Measurements from ENCODE around the gene OST4.
A peak's percentile ranks its signal among the peaks of the same experiment; 100 is the strongest.
"Not testable (repeated sequence)": the region's sequence is repeated elsewhere in the genome, so short reads cannot be mapped to it uniquely, and the experiment has no call there.

Gene OST4

DNA sequence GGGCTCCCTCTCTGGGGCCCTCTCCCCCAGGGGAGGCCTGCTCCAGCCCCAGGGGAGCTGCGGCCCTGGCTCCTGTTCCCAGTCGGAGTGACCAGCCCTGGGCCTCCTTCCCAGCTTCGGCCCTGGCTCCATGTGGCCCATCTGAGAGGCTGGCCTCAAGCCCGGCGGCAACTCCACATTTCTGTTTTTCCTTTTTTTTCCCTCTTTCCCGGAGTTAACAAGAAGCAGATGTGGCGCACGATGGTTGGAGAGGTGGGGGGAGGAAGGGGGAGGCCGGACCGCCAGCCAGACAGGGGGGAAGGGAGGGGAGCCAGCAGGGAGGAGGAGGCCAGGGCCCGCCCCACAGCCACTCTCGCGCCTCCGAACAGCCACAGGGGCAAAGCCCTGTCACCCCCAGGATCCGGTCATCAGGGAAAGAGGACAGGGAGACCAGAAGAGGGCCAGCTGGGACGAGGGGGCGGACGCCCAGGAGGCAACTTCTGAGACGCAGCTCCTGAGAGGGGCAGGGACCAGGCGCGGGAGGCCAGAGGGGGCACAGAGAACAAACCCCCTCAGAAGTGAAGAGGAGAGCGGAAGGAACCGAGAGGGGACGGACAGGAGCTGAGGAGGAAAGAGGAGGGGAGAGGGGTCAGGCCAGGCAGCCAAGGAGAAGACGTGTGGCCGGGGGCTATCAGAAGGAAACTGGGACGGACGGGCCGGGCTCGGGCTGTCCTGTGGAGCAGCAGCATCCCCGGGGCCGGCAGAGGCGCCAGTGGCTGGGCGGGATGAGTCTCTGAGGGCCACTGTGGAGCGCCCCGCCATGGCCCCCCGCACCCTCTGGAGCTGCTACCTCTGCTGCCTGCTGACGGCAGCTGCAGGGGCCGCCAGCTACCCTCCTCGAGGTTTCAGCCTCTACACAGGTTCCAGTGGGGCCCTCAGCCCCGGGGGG, 7.1 kb upstream of the OST4 start, which contains the start of gene EMILIN1:
EMILIN1 (plus strand) TSS at position 349 of the 928 bp plus-strand sequence; CDS start at position 800, 451 bp downstream.
- peak within 1 kb of the TSS; percentile 33 for H3K4me2 ChIP-seq (ENCODE audit: low read length)
- TF ChIP-seq, protein P1, sequence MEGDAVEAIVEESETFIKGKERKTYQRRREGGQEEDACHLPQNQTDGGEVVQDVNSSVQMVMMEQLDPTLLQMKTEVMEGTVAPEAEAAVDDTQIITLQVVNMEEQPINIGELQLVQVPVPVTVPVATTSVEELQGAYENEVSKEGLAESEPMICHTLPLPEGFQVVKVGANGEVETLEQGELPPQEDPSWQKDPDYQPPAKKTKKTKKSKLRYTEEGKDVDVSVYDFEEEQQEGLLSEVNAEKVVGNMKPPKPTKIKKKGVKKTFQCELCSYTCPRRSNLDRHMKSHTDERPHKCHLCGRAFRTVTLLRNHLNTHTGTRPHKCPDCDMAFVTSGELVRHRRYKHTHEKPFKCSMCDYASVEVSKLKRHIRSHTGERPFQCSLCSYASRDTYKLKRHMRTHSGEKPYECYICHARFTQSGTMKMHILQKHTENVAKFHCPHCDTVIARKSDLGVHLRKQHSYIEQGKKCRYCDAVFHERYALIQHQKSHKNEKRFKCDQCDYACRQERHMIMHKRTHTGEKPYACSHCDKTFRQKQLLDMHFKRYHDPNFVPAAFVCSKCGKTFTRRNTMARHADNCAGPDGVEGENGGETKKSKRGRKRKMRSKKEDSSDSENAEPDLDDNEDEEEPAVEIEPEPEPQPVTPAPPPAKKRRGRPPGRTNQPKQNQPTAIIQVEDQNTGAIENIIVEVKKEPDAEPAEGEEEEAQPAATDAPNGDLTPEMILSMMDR (IDR thresholded peaks at IDR 0.05; ENCODE audit: low read depth, low read length, poor library complexity, severe bottlenecking), result no peak
- no peak for TF ChIP-seq EZH2phosphoT487 (IDR thresholded peaks at IDR 0.05; ENCODE audit: borderline replicate concordance, low read length)

GRCh38 chr2:27077231-27077630, 5.8 kb upstream of the OST4 start:
- no peaks in the 10 kb centered on the region for H4K20me1 ChIP-seq (ENCODE audit: control insufficient read depth, insufficient read depth, low read depth, low read length)
- peaks cover 15% of the 10 kb centered on the region for H3F3A ChIP-seq (ENCODE audit: control insufficient read depth, insufficient read depth)
- H3K27ac ChIP-seq (ENCODE audit: low read depth, low read length), result no peak overlapping the region
- H3K27me3 ChIP-seq (ENCODE audit: control insufficient read depth, low read length), result no peaks in the 10 kb centered on the region
- H3K36me3 ChIP-seq (ENCODE audit: control insufficient read depth, low read length), result no peaks in the 10 kb centered on the region
- H3K9me2 ChIP-seq (replicated peaks; ENCODE audit: control insufficient read depth, low read length), result no peaks in the 10 kb centered on the region
- H3K79me2 ChIP-seq (ENCODE audit: control insufficient read depth, low read length), result no peaks in the 10 kb centered on the region
- no peaks in the 10 kb centered on the region for H3K9me3 ChIP-seq (ENCODE audit: control insufficient read depth, insufficient read depth, low read length)
- TF ChIP-seq, protein P1 (IDR thresholded peaks at IDR 0.05; ENCODE audit: low read depth, low read length, poor library complexity, severe bottlenecking), result no peak
- TF ChIP-seq EZH2phosphoT487 (IDR thresholded peaks at IDR 0.05; ENCODE audit: borderline replicate concordance, low read length), result no peak
- H3K4me1 ChIP-seq (ENCODE audit: control insufficient read depth, low read length), result peaks cover 78% of the 10 kb centered on the region
- H3K4me3 ChIP-seq (ENCODE audit: low read length), result no peak overlapping the region
- H3K4me2 ChIP-seq (ENCODE audit: low read length), result peak overlapping the region; percentile 23; the same call in 1 of the 2 replicates

More for the DNA sequence above, 7.1 kb upstream of the OST4 start, which contains the start of gene EMILIN1:
- Histone ChIP-seq H3K79me2 (ENCODE audit: control insufficient read depth, low read length) (no peaks in the 10 kb centered on the region), H3K4me1 (ENCODE audit: control insufficient read depth, low read length) (peaks cover 70% of the 10 kb centered on the region), H3K27me3 (ENCODE audit: control insufficient read depth, low read length) (no peaks in the 10 kb centered on the region), H4K20me1 (ENCODE audit: control insufficient read depth, insufficient read depth, low read depth, low read length) (no peaks in the 10 kb centered on the region), H3F3A (ENCODE audit: control insufficient read depth, insufficient read depth) (peaks cover 12% of the 10 kb centered on the region), H3K9me3 (ENCODE audit: control insufficient read depth, insufficient read depth, low read length) (no peaks in the 10 kb centered on the region), H3K9me2 (replicated peaks; ENCODE audit: control insufficient read depth, low read length) (no peaks in the 10 kb centered on the region), H3K4me3 (ENCODE audit: low read length) (peak within 1 kb of the TSS; percentile 30), H3K36me3 (ENCODE audit: control insufficient read depth, low read length) (no peaks in the 10 kb centered on the region), H3K27ac (ENCODE audit: low read depth, low read length) (no peak within 1 kb of the TSS)

- no peak overlapping the region for H3K4me3 ChIP-seq (ENCODE audit: low read length)
- peaks cover under 1% of the 10 kb centered on the region; the same call in 1 of the 2 replicates for H3K36me3 ChIP-seq (ENCODE audit: control insufficient read depth, low read length)
- no peaks in the 10 kb centered on the region for H4K20me1 ChIP-seq (ENCODE audit: control insufficient read depth, insufficient read depth, low read depth, low read length)
- no peak overlapping the region for H3K4me2 ChIP-seq (ENCODE audit: low read length)
- H3K4me1 ChIP-seq (ENCODE audit: control insufficient read depth, low read length), result peaks cover 74% of the 10 kb centered on the region
- H3F3A ChIP-seq (ENCODE audit: control insufficient read depth, insufficient read depth), result peaks cover 15% of the 10 kb centered on the region
- H3K9me3 ChIP-seq (ENCODE audit: control insufficient read depth, insufficient read depth, low read length), result no peaks in the 10 kb centered on the region
- TF ChIP-seq EZH2phosphoT487 (IDR thresholded peaks at IDR 0.05; ENCODE audit: borderline replicate concordance, low read length), result no peak
- no peaks in the 10 kb centered on the region for H3K27me3 ChIP-seq (ENCODE audit: control insufficient read depth, low read length)
- peaks cover under 1% of the 10 kb centered on the region for H3K79me2 ChIP-seq (ENCODE audit: control insufficient read depth, low read length)
- H3K27ac ChIP-seq (ENCODE audit: low read depth, low read length), result no peak overlapping the region
- no peaks in the 10 kb centered on the region for H3K9me2 ChIP-seq (replicated peaks; ENCODE audit: control insufficient read depth, low read length)
Measured at GRCh38 chr2:27076323-27076722, 4.9 kb upstream of the OST4 start.

DNA sequence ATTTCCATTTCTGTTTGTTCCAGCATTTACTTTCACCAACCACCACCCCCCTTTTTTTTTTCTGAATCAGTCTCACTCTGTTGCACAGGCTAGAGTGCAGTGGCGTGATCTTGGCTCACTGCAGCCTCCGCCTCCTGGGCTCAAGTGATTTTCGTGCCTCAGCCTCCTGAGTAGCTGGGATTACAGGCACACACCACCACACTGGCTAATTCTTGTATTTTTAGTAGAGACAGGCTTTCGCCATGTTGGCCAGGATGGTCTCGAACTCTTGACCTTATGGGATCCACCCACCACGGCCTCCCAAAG, 4.1 kb upstream of the OST4 start:
- H3K4me3 ChIP-seq (ENCODE audit: low read length), result peak overlapping the region; percentile 51
- not testable (repeated sequence) for H4K20me1 ChIP-seq (ENCODE audit: control insufficient read depth, insufficient read depth, low read depth, low read length); H3K36me3 ChIP-seq (ENCODE audit: control insufficient read depth, low read length); H3K9me3 ChIP-seq (ENCODE audit: control insufficient read depth, insufficient read depth, low read length); H3K79me2 ChIP-seq (ENCODE audit: control insufficient read depth, low read length); H3K27me3 ChIP-seq (ENCODE audit: control insufficient read depth, low read length); H3K9me2 ChIP-seq (replicated peaks; ENCODE audit: control insufficient read depth, low read length)
- peak overlapping the region; percentile 53 for H3K4me2 ChIP-seq (ENCODE audit: low read length)
- peak overlapping the region; percentile 45 for H3K27ac ChIP-seq (ENCODE audit: low read depth, low read length)
- H3F3A ChIP-seq (ENCODE audit: control insufficient read depth, insufficient read depth), result peaks cover 15% of the 10 kb centered on the region
- peaks cover 70% of the 10 kb centered on the region for H3K4me1 ChIP-seq (ENCODE audit: control insufficient read depth, low read length)

Data from DOHH2 (cell line).